Effector memory CD4-positive, alpha-beta T cell (primary cell): ENCODE measurements around the gene STRIT1.

Source experiments
- DNase-seq, 3 donors: peaks; one replicate each; pipeline ENCODE4 v3.0.0-alpha.2; 2020
- H3K27ac ChIP-seq: 2 replicates; pipeline ENCODE4 v1.7.0; 2013; ENCODE audit warnings: mild to moderate bottlenecking, low read length, moderate library complexity; ENCODE audit not compliant: insufficient read depth, poor library complexity, severe bottlenecking
- H3K27me3 ChIP-seq: replicated peaks from 2 replicates; pipeline ENCODE4 v1.7.0; 2013; ENCODE audit warnings: mild to moderate bottlenecking, low read length; ENCODE audit not compliant: insufficient read depth, control insufficient read depth, poor library complexity, severe bottlenecking
- H3K36me3 ChIP-seq: 2 replicates; pipeline ENCODE4 v1.7.0; 2013; ENCODE audit warnings: mild to moderate bottlenecking, low read length, moderate library complexity; ENCODE audit not compliant: control insufficient read depth, insufficient read depth
- H3K4me1 ChIP-seq: 2 replicates; pipeline ENCODE4 v1.7.0; 2013; ENCODE audit warnings: low read length, mild to moderate bottlenecking; ENCODE audit not compliant: control insufficient read depth, insufficient read depth, poor library complexity, severe bottlenecking
- H3K4me3 ChIP-seq: 2 replicates; pipeline ENCODE4 v1.7.0; 2013; ENCODE audit warnings: low read length, low read depth, mild to moderate bottlenecking; ENCODE audit not compliant: insufficient read depth, poor library complexity, severe bottlenecking
- H3K9me3 ChIP-seq: 2 replicates; pipeline ENCODE4 v1.7.0; 2013; ENCODE audit warnings: mild to moderate bottlenecking, low read length, moderate library complexity; ENCODE audit not compliant: control insufficient read depth

STRIT1 gene

DNA sequence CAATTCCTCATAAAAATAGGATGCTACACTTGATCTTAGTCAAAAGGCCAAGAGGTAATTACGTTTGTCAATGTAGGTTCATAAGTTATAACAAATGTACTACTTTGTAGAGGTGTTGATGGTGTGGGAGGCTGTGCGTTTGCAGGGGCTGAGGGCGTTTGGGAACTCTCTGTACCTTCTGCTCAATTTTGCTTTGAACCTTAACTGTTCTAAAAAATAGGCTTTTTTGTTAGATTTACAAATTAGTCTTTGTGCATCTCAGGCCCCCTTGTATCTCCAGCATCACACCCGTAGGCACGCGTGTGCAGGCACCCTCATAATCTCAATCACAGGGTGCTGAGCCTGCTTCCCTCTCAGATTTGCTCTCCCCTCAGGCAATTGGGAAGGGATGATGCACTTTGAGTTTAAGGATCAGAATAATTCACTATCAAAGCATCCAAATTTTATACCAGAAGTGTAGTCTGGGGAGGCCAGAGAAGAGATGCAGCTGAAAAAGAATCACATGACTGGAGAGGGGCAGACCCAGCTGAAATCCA is 36.1 kb upstream of the STRIT1 start:
- no peaks in the 10 kb centered on the region for H3K36me3 ChIP-seq

GRCh38 chr3:155327871-155328270 is 34.4 kb upstream of the STRIT1 start:
- DNase-seq = no peak
- Histone ChIP-seq H3K27me3 (no peaks in the 10 kb centered on the region), H3K4me3 (no peak overlapping the region), H3K36me3 (no peaks in the 10 kb centered on the region), H3K9me3 (no peaks in the 10 kb centered on the region), H3K4me1 (no peaks in the 10 kb centered on the region), H3K27ac (no peak overlapping the region)

More for the DNA sequence above, 36.1 kb upstream of the STRIT1 start:
- Histone ChIP-seq H3K4me3 (no peak overlapping the region), H3K27me3 (no peaks in the 10 kb centered on the region), H3K9me3 (no peaks in the 10 kb centered on the region), H3K27ac (no peak overlapping the region), H3K4me1 (no peaks in the 10 kb centered on the region)
- no peak for DNase-seq

DNA sequence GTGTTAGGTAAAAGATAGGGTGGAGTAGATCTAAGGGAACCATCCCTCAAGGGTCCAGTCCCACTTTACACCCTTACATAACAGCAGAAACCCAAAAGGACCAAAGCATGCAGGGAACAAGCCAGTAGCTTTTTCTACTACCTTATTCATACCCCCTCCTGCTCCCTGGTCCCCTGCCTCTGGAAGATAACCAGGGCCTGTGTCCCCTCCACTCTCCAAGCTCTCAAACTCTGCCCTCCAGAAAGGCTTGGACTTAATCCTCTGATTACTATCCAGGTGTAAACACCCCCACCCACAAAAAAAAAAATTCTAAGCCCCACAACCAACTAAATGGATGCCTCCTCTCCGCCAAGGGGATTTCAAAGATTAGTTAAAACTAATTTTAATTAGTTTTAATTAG is 33.9 kb upstream of the STRIT1 start:
- H3K36me3 ChIP-seq = no peaks in the 10 kb centered on the region
- no peak for DNase-seq
- no peaks in the 10 kb centered on the region for H3K9me3 ChIP-seq
- no peak overlapping the region for H3K27ac ChIP-seq
- H3K4me1 ChIP-seq = no peaks in the 10 kb centered on the region
- no peak overlapping the region for H3K4me3 ChIP-seq
- no peaks in the 10 kb centered on the region for H3K27me3 ChIP-seq

- H3K9me3 ChIP-seq = no peaks in the 10 kb centered on the region
- no peaks in the 10 kb centered on the region for H3K36me3 ChIP-seq
- DNase-seq = no peak
- no peaks in the 10 kb centered on the region for H3K27me3 ChIP-seq
- no peaks in the 10 kb centered on the region for H3K4me1 ChIP-seq
- no peak overlapping the region for H3K27ac ChIP-seq
- H3K4me3 ChIP-seq = no peak overlapping the region
Measured at GRCh38 chr3:155326901-155327300, 33.4 kb upstream of the STRIT1 start.

DNA sequence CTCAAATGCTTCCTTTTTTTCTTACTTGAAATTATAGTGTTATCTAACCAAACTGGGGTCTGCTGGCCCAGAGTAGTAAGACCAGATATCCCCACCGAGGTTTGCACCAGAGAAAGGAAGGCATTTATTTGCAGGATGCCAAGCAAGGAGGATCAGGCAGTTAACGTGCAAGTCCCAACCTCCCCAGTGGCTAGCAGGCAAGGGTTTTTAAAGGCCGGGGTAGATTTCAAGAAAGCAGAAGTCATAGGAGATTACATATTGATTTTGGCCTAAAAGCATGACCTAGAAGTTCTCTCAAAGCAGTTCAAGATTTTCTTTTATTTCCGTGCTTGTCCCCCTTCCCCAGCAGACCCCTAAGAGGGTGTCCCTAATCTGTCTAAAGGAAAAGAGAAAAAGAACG is 32.8 kb upstream of the STRIT1 start:
- no peak for DNase-seq
- H3K9me3 ChIP-seq = no peaks in the 10 kb centered on the region
- H3K36me3 ChIP-seq = no peaks in the 10 kb centered on the region
- H3K27ac ChIP-seq = no peak overlapping the region
- no peak overlapping the region for H3K4me3 ChIP-seq
- H3K4me1 ChIP-seq = no peaks in the 10 kb centered on the region
- H3K27me3 ChIP-seq = no peaks in the 10 kb centered on the region

- no peaks in the 10 kb centered on the region for H3K36me3 ChIP-seq
- H3K4me1 ChIP-seq = no peaks in the 10 kb centered on the region
- no peak for DNase-seq
- H3K9me3 ChIP-seq = no peaks in the 10 kb centered on the region
- H3K27ac ChIP-seq = no peak overlapping the region
- no peak overlapping the region for H3K4me3 ChIP-seq
- no peaks in the 10 kb centered on the region for H3K27me3 ChIP-seq
Measured at GRCh38 chr3:155325263-155325835, 31.9 kb upstream of the STRIT1 start.

DNA sequence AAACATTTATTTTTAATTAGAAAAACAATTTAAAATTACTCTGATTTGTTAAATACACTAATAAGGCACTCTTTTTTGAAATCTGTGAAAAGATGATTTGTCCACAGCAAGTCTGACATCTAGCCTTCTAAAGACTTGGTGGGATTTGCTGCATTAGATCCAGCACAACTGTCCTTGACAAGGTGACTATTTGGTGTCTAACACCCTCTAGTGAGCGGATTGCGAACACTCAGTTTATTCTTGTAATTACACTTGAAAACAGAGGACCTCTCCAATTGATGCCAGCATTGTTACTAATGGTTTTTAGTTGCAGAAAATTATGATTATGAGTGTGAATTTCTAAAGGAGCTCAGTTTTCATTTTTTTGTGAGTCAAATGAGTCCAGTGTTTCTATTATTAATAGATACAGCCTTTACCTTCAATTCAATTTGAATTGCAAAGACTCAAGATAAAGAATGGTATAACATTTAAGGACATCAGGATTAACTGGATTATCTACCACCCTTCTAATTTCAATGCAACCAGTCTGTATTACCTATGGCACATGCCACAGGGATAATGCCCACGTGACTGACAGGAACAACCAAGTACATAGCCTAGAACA is 29.7 kb upstream of the STRIT1 start:
- Histone ChIP-seq H3K36me3 (no peaks in the 10 kb centered on the region), H3K27me3 (no peaks in the 10 kb centered on the region), H3K4me3 (no peak overlapping the region), H3K4me1 (no peaks in the 10 kb centered on the region), H3K9me3 (no peaks in the 10 kb centered on the region), H3K27ac (no peak overlapping the region)
- DNase-seq = no peak

DNA sequence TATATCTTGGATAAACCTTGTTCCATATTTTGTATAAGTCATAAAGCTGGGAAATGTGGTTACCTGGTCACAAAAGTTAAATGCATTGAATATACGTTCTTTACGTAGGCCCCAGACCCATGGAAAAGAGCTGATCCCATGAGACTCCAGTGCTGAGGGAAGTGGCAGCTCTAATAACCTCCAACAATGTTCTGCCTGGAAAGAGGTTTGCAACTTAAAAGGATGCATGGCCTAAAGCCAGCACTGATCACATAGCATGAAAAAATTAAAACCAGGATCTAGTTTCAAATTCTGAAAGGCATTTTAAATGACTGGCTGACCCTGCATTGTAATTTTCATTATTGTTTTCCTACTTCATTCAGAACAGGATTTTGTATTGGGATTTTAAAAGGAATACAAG is 27.9 kb upstream of the STRIT1 start:
- H3K36me3 ChIP-seq = no peaks in the 10 kb centered on the region
- no peak overlapping the region for H3K27ac ChIP-seq
- no peaks in the 10 kb centered on the region for H3K27me3 ChIP-seq
- no peaks in the 10 kb centered on the region for H3K9me3 ChIP-seq
- DNase-seq = no peak
- H3K4me1 ChIP-seq = no peaks in the 10 kb centered on the region
- no peak overlapping the region for H3K4me3 ChIP-seq

DNA sequence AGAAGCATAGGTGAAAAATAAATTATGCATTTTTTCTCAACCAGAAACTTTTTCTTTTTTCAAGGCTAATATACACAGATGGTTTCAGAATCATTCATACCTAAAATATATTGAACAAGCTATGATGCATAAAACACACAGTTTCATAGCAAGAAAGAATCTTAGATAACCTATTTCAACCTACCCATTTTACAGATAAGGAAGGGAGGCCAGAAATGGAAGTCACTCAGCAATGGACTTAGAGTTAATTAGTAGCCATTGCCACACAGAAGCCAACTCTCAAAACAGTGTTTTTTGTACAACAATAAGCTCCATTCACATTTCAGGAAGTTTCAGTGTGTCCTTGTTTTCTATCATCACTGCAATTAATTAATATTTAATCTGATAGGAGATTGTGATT is 27.5 kb upstream of the STRIT1 start:
- no peak for DNase-seq
- no peak overlapping the region for H3K4me3 ChIP-seq
- H3K4me1 ChIP-seq = no peaks in the 10 kb centered on the region
- H3K9me3 ChIP-seq = no peaks in the 10 kb centered on the region
- no peak overlapping the region for H3K27ac ChIP-seq
- no peaks in the 10 kb centered on the region for H3K27me3 ChIP-seq
- no peaks in the 10 kb centered on the region for H3K36me3 ChIP-seq

GRCh38 chr3:155318740-155319139 is 25.3 kb upstream of the STRIT1 start:
- H3K4me3 ChIP-seq = no peak overlapping the region
- H3K9me3 ChIP-seq = no peaks in the 10 kb centered on the region
- no peak overlapping the region for H3K27ac ChIP-seq
- no peaks in the 10 kb centered on the region for H3K36me3 ChIP-seq
- DNase-seq = no peak
- no peaks in the 10 kb centered on the region for H3K27me3 ChIP-seq
- no peaks in the 10 kb centered on the region for H3K4me1 ChIP-seq
